ENCODE results near the gene ILKAP.

DNA sequence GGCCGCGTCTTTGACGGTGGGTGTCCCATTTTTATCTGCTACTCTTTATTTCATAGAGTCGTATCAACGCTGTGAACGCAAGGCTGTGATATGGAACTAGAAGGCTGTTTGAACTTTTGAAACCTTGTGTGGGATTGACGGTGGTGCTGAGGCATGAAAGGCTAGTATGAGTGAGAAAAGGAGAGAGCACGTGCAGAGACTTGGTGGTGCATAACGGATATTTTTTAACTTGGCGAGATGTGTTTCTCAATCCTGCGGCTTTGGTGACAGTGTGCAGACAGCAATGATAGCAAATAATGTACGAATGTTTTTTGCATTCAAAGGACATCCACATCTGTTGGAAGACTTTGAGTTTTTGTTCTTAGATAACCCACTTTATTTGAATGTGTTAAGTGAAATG, 30.1 kb upstream of the ILKAP start:
- TF ChIP-seq GATA2 (CRISPR knock-in tag; IDR thresholded peaks at IDR 0.05) (no peak), EP300 (IDR thresholded peaks at IDR 0.05; ENCODE audit: borderline replicate concordance in 1 of 2, low read depth in 1 of 2, low read length in 1 of 2) (no peak)
- TF ChIP-seq, protein P1, sequence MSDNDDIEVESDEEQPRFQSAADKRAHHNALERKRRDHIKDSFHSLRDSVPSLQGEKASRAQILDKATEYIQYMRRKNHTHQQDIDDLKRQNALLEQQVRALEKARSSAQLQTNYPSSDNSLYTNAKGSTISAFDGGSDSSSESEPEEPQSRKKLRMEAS (IDR thresholded peaks at IDR 0.05; ENCODE audit: low read depth), result no peak
- TF ChIP-seq, protein P2, sequence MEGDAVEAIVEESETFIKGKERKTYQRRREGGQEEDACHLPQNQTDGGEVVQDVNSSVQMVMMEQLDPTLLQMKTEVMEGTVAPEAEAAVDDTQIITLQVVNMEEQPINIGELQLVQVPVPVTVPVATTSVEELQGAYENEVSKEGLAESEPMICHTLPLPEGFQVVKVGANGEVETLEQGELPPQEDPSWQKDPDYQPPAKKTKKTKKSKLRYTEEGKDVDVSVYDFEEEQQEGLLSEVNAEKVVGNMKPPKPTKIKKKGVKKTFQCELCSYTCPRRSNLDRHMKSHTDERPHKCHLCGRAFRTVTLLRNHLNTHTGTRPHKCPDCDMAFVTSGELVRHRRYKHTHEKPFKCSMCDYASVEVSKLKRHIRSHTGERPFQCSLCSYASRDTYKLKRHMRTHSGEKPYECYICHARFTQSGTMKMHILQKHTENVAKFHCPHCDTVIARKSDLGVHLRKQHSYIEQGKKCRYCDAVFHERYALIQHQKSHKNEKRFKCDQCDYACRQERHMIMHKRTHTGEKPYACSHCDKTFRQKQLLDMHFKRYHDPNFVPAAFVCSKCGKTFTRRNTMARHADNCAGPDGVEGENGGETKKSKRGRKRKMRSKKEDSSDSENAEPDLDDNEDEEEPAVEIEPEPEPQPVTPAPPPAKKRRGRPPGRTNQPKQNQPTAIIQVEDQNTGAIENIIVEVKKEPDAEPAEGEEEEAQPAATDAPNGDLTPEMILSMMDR (IDR thresholded peaks at IDR 0.05), result no peak
- TF ChIP-seq, protein P3, sequence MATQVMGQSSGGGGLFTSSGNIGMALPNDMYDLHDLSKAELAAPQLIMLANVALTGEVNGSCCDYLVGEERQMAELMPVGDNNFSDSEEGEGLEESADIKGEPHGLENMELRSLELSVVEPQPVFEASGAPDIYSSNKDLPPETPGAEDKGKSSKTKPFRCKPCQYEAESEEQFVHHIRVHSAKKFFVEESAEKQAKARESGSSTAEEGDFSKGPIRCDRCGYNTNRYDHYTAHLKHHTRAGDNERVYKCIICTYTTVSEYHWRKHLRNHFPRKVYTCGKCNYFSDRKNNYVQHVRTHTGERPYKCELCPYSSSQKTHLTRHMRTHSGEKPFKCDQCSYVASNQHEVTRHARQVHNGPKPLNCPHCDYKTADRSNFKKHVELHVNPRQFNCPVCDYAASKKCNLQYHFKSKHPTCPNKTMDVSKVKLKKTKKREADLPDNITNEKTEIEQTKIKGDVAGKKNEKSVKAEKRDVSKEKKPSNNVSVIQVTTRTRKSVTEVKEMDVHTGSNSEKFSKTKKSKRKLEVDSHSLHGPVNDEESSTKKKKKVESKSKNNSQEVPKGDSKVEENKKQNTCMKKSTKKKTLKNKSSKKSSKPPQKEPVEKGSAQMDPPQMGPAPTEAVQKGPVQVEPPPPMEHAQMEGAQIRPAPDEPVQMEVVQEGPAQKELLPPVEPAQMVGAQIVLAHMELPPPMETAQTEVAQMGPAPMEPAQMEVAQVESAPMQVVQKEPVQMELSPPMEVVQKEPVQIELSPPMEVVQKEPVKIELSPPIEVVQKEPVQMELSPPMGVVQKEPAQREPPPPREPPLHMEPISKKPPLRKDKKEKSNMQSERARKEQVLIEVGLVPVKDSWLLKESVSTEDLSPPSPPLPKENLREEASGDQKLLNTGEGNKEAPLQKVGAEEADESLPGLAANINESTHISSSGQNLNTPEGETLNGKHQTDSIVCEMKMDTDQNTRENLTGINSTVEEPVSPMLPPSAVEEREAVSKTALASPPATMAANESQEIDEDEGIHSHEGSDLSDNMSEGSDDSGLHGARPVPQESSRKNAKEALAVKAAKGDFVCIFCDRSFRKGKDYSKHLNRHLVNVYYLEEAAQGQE (IDR thresholded peaks at IDR 0.05; ENCODE audit: low read depth, low read length), result no peak

Data from SK-N-SH (cell line).